MCF 10A (cell line): Measurements from ENCODE around the gene COMMD2. TPM values are rescaled to one million over a fixed set of nuclear protein-coding genes. Genes with fewer than 3 reads are reported as not detected.

Experiments used
- BruUV-seq: library from RNA; stranded (reverse); fragments of 400-500 nt; replicated peaks from 2 replicates; lab custom pipeline; 2021; lab: Mats Ljungman, UMichigan
- CTCF ChIA-PET: fragments of 300-600 bp; sonication (Branson Sonifier 250); formaldehyde crosslinking; extraction: SDS; loops from one replicate; lab custom pipeline; 2021; ENCODE audit warnings: antibody characterized with exemption, inconsistent platforms; lab: Yijun Ruan, JAX
- POLR2A ChIA-PET: fragments of 300-600, 350-650 bp; sonication (Branson Sonifier 250); formaldehyde crosslinking; extraction: SDS; loops from one replicate; lab custom pipeline; 2020; ENCODE audit warnings: antibody characterized with exemption, inconsistent platforms; lab: Yijun Ruan, JAX
- DNase-seq: peaks from one replicate; pipeline ENCODE4 v3.0.0-alpha.2; 2018; ENCODE audit not compliant: unreplicated experiment
- H3K27ac Mint-ChIP-seq: one replicate; pipeline ENCODE4 v1.8.0; 2022; ENCODE audit warnings: mild to moderate bottlenecking, low read depth, mixed read lengths; ENCODE audit not compliant: unreplicated experiment
- H3K27me3 Mint-ChIP-seq: one replicate; pipeline ENCODE4 v1.8.0; 2022; ENCODE audit warnings: mixed read lengths; ENCODE audit not compliant: insufficient read depth, unreplicated experiment
- H3K36me3 Mint-ChIP-seq: one replicate; pipeline ENCODE4 v1.8.0; 2022; ENCODE audit warnings: mild to moderate bottlenecking, moderate library complexity, mixed read lengths; ENCODE audit not compliant: insufficient read depth, unreplicated experiment
- H3K4me1 Mint-ChIP-seq: one replicate; pipeline ENCODE4 v1.8.0; 2022; ENCODE audit warnings: mixed read lengths; ENCODE audit not compliant: insufficient read depth, unreplicated experiment
- H3K4me3 Mint-ChIP-seq: one replicate; pipeline ENCODE4 v1.8.0; 2022; ENCODE audit warnings: mild to moderate bottlenecking, moderate library complexity, mixed read lengths; ENCODE audit not compliant: unreplicated experiment
- H3K9me3 Mint-ChIP-seq: one replicate; pipeline ENCODE4 v1.8.0; 2022; ENCODE audit warnings: mixed read lengths; ENCODE audit not compliant: unreplicated experiment
- intact Hi-C: fragments of 100-400 bp; cut with micrococcal nuclease; formaldehyde crosslinking; loops from 2 replicates; pipeline ENCODE4 v1.14.1; 2022
- total RNA-seq: library from RNA; stranded (reverse); gene quantifications from 2 replicates; pipeline ENCODE4 v1.2.3, GENCODE V29; 2022
- TF ChIP-seq, protein P1 (sequence below): fragments of 200-600 bp; IDR thresholded peaks from one replicate; pipeline ENCODE4 v1.8.0; 2022; ENCODE audit warnings: antibody characterized with exemption, mild to moderate bottlenecking; ENCODE audit not compliant: unreplicated experiment

Gene COMMD2
- total RNA-seq, 1 experiment from 2014 or later: 51.2 TPM

DNA sequence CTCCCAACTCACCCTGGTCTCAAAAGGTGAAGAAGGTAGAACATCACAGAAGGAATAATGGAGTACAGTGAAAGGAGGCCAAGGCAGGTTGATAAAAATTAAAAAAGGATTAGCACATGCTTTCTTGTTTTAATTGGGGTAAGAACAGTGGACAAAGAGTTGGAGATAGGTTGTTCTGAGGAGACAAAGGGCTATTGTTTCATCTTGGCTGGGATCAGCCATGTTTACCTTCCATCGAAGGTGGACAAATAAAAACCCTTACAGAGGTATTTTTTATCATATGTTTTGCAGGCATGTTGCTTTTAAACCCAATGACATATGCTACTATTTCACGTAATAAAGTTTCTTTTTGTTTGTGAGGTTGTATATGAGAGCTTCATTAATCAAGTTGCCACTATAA lies 12.9 kb downstream of the COMMD2 start:
- ChIA-PET CTCF (interaction anchor here (1.0 to 1.8 kb wide), 3 partner anchors 12 to 229 kb away, joined by 3 to 5 read pairs (median 5); no protein-coding TSS in a partner anchor), POLR2A (interaction anchor here (4.8 kb wide), 1 partner anchor 12 kb away, joined by 33 read pairs; the partner anchor contains the start of gene COMMD2)
- BruUV-seq: no TSS peak
- H3K27me3 Mint-ChIP-seq: no peaks in the 10 kb centered on the region
- H3K4me1 Mint-ChIP-seq: peaks cover 16% of the 10 kb centered on the region
- no peak overlapping the region for H3K27ac Mint-ChIP-seq
- DNase-seq: no peak
- peaks cover 21% of the 10 kb centered on the region for H3K36me3 Mint-ChIP-seq
- no peaks in the 10 kb centered on the region for H3K9me3 Mint-ChIP-seq
- no peak overlapping the region for H3K4me3 Mint-ChIP-seq
- intact Hi-C loops: no loop called here
- TF ChIP-seq, protein P1, sequence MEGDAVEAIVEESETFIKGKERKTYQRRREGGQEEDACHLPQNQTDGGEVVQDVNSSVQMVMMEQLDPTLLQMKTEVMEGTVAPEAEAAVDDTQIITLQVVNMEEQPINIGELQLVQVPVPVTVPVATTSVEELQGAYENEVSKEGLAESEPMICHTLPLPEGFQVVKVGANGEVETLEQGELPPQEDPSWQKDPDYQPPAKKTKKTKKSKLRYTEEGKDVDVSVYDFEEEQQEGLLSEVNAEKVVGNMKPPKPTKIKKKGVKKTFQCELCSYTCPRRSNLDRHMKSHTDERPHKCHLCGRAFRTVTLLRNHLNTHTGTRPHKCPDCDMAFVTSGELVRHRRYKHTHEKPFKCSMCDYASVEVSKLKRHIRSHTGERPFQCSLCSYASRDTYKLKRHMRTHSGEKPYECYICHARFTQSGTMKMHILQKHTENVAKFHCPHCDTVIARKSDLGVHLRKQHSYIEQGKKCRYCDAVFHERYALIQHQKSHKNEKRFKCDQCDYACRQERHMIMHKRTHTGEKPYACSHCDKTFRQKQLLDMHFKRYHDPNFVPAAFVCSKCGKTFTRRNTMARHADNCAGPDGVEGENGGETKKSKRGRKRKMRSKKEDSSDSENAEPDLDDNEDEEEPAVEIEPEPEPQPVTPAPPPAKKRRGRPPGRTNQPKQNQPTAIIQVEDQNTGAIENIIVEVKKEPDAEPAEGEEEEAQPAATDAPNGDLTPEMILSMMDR: no peak

DNA sequence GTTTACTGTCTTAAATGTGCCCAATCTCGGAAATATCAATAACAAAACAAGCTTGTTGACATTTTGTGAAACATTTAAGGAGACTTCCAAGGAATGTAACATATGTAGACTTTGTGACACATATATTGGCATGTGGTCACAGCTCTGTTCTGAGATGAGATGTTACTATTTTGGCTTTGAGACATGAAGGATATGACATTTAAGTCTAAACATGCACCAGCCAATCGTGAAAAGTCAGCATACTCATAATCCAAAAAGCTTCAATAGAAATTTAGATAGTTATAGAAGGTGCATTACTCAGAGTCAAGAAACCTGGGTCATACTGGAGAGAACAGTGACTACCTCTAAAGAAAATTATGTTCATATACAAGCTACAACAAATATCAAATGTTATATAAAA lies 13.4 kb downstream of the COMMD2 start:
- H3K27ac Mint-ChIP-seq: no peak overlapping the region
- H3K27me3 Mint-ChIP-seq: no peaks in the 10 kb centered on the region
- TF ChIP-seq, protein P1: no peak
- ChIA-PET CTCF (interaction anchor here (0.5 to 1.8 kb wide), 4 partner anchors 13 to 229 kb away, joined by 3 to 5 read pairs (median 4); no protein-coding TSS in a partner anchor), POLR2A (interaction anchor here (4.8 kb wide), 1 partner anchor 13 kb away, joined by 33 read pairs; the partner anchor contains the start of gene COMMD2)
- BruUV-seq: no TSS peak
- intact Hi-C loops: no loop called here
- DNase-seq: no peak
- no peaks in the 10 kb centered on the region for H3K9me3 Mint-ChIP-seq
- no peak overlapping the region for H3K4me3 Mint-ChIP-seq
- H3K36me3 Mint-ChIP-seq: peaks cover 21% of the 10 kb centered on the region
- peaks cover 16% of the 10 kb centered on the region for H3K4me1 Mint-ChIP-seq

DNA sequence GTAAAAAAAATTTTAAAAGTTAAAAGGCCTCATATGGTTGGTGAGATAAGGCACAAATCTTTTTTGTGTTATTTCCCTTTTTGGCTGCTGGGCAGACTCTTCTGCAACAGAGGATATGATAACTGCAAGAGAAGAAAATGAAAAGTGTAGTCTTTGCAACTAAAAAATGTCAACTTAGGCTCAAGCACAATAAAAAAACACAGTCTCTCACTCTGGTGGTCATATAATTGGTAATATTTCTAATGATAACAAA lies 15.4 kb downstream of the COMMD2 start:
- CTCF ChIA-PET: interaction anchor here (0.5 to 2.6 kb wide), 10 partner anchors 9 to 261 kb away, joined by 3 to 10 read pairs (median 3); partner anchors contain the start of gene COMMD2
- TF ChIP-seq, protein P1: no peak
- DNase-seq: no peak
- Mint-ChIP-seq H3K4me3 (no peak overlapping the region), H3K4me1 (peaks cover 16% of the 10 kb centered on the region), H3K36me3 (peaks cover 21% of the 10 kb centered on the region), H3K27ac (no peak overlapping the region), H3K27me3 (no peaks in the 10 kb centered on the region), H3K9me3 (no peaks in the 10 kb centered on the region)
- intact Hi-C loops: no loop called here
- no TSS peak for BruUV-seq
- POLR2A ChIA-PET: interaction anchor here (0.6 to 4.8 kb wide), 8 partner anchors 10 to 396 kb away, joined by 3 to 33 read pairs (median 3); partner anchors contain the start of genes COMMD2 and WWTR1

DNA sequence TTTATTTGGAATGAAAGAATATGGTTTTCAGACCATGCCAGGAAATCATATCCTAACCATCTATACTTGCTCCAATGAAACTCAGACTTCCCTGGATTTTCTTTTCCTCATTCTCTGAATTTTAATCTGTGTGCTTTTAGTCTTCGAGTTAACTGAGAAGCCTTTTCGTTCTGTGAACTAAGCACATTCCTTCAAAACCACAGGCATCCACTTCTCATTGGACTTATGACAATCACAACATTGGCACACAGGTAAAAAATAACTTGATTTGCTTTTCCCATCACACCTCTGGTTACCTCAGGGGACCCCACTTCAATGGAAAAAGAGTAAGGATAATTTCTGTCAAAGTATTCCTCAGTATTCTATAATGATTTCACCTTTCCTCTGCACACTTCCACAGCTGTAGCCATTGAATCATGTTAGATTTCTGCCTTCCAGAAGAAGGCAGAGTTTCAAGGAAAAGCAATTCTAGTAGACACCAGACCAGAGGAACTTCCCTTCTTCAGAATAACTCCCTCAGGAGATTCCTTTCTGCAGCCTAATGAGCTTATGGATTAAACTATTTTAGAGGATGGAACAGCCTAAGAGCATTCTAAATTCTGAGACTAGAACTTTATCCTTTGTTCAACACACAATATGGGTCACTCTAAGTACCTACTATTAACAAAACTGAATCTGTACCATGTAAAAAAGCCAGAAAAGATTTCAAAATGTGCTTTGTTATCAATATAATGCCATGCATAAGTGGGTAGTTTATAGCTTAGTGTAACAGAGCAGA lies 15.9 kb downstream of the COMMD2 start:
- CTCF ChIA-PET: interaction anchor here (0.5 to 2.6 kb wide), 10 partner anchors 9 to 260 kb away, joined by 3 to 10 read pairs (median 4); partner anchors contain the start of gene COMMD2
- Mint-ChIP-seq H3K36me3 (peaks cover 17% of the 10 kb centered on the region), H3K9me3 (no peaks in the 10 kb centered on the region), H3K4me1 (peaks cover 16% of the 10 kb centered on the region), H3K4me3 (peak overlapping the region; percentile 46), H3K27me3 (no peaks in the 10 kb centered on the region), H3K27ac (peak overlapping the region; percentile 76)
- no TSS peak for BruUV-seq
- intact Hi-C loops: no loop called here
- TF ChIP-seq, protein P1: no peak
- POLR2A ChIA-PET: interaction anchor here (0.6 to 4.8 kb wide), 14 partner anchors 9 to 791 kb away, joined by 3 to 33 read pairs (median 3); partner anchors contain the start of genes COMMD2 and WWTR1
- DNase-seq: peak; percentile 50
